GM12878 (cell line): ENCODE results near the gene PRPF18. TPM values are rescaled to one million over a fixed set of nuclear protein-coding genes. Genes with fewer than 3 reads are reported as not detected.

Experiments
- ATAC-seq: fragments of 200-7000 bp; cut with Tn5 transposase; 3 replicates; pipeline ENCODE4 v1.9.1; 2020; ENCODE audit warnings: mild to moderate bottlenecking, moderate library complexity
- BruUV-seq: library from RNA; stranded (reverse); fragments of 400-500 nt; replicated peaks from 2 replicates; lab custom pipeline; 2021; lab: Mats Ljungman, UMichigan
- CTCF ChIA-PET: fragments of 300-600 bp; sonication (Branson Sonifier 250); formaldehyde crosslinking; extraction: SDS; loops from one replicate; lab custom pipeline; 2021; ENCODE audit warnings: inconsistent platforms; lab: Yijun Ruan, JAX
- POLR2A ChIA-PET: fragments of 350-600 bp; formaldehyde crosslinking; extraction: SDS; loops from one replicate; lab custom pipeline; 2021; ENCODE audit warnings: inconsistent platforms; lab: Charles Lee
- RAD21 ChIA-PET: fragments of 300-600 bp; sonication (Branson Sonifier 250); formaldehyde crosslinking; loops from one replicate; lab custom pipeline; 2023; ENCODE audit warnings: antibody characterized with exemption; ENCODE audit not compliant: unreplicated experiment; lab: Charles Lee
- SMC1A ChIA-PET: fragments of 300-600 bp; sonication (Branson Sonifier 250); formaldehyde crosslinking; loops from one replicate; lab custom pipeline; 2023; ENCODE audit not compliant: unreplicated experiment, uncharacterized antibody; lab: Charles Lee
- DNase-seq: peaks from one replicate; pipeline ENCODE4 v3.0.0-alpha.2; 2011; ENCODE audit warnings: low read depth, low spot score
- FAIRE-seq: peaks from 3 replicates; lab custom pipeline; 2011; peaks lifted over from hg19 to GRCh38; lab: Jason Lieb, UNC
- H2AFZ ChIP-seq: 2 replicates; pipeline ENCODE4 v1.6.0; 2011; ENCODE audit warnings: low read depth, low read length, control low read depth; ENCODE audit not compliant: control insufficient read depth
- H3K27ac ChIP-seq: 2 replicates; pipeline ENCODE4 v1.5.1; 2011; ENCODE audit warnings: control low read depth; ENCODE audit not compliant: control insufficient read depth, insufficient read depth
- H3K27me3 ChIP-seq, 2 experiments: replicated peaks in 1 of 2; 2 replicates each; pipeline versions ENCODE4 v1.6.0 to v1.6.1; 2011; ENCODE audit warnings: low read length in 1 of 2; ENCODE audit not compliant: control insufficient read depth in 2 of 2, insufficient read depth in 2 of 2
- H3K36me3 ChIP-seq, 2 experiments: 2 replicates each; pipeline ENCODE4 v1.5.1; 2011; ENCODE audit warnings: low read length in 1 of 2; ENCODE audit not compliant: control insufficient read depth in 2 of 2, insufficient read depth in 2 of 2
- H3K4me1 ChIP-seq: 2 replicates; pipeline ENCODE4 v1.6.1; 2011; ENCODE audit warnings: mild to moderate bottlenecking, low read length, moderate library complexity, mixed read lengths; ENCODE audit not compliant: control insufficient read depth, insufficient read depth
- H3K4me2 ChIP-seq: 2 replicates; pipeline ENCODE4 v1.6.0; 2011; ENCODE audit warnings: control low read depth; ENCODE audit not compliant: control insufficient read depth, insufficient read depth
- H3K4me3 ChIP-seq: fragments of 200-600 bp; sonication (generic); 2 replicates; pipeline ENCODE4 v1.5.1; 2016
- H3K79me2 ChIP-seq: 2 replicates; pipeline ENCODE4 v1.6.0; 2011; ENCODE audit warnings: low read length; ENCODE audit not compliant: control insufficient read depth, insufficient read depth
- H3K9ac ChIP-seq: 2 replicates; pipeline ENCODE4 v1.8.0; 2011; ENCODE audit warnings: low read length, control low read depth, mixed read lengths; ENCODE audit not compliant: control insufficient read depth, insufficient read depth
- H3K9me3 ChIP-seq: replicated peaks from 3 replicates; pipeline ENCODE4 v1.5.1; 2011; ENCODE audit warnings: mild to moderate bottlenecking, low read length; ENCODE audit not compliant: control insufficient read depth, insufficient read depth
- H4K20me1 ChIP-seq: 2 replicates; pipeline ENCODE4 v1.6.0; 2011; ENCODE audit not compliant: control insufficient read depth, insufficient read depth
- CEBPZ ChIP-seq: fragments of 150-350 bp; IDR thresholded peaks from 2 replicates; pipeline ENCODE4 v1.6.1; 2016; ENCODE audit warnings: low read depth, low read length
- ESRRA ChIP-seq: IDR thresholded peaks from 2 replicates; pipeline ENCODE4 v1.6.1; 2012; ENCODE audit warnings: mild to moderate bottlenecking, low read length, improper control_type of control experiment
- EZH2 ChIP-seq: IDR thresholded peaks from 2 replicates; pipeline ENCODE4 v1.6.1; 2012; ENCODE audit warnings: low read depth, mild to moderate bottlenecking, control low read depth, inconsistent platforms, low read length, borderline replicate concordance; ENCODE audit not compliant: control insufficient read depth
- KAT2A ChIP-seq: conservative IDR thresholded peaks from 2 replicates; pipeline ENCODE4 v1.6.1; 2011; ENCODE audit warnings: low read depth, low read length; ENCODE audit not compliant: control insufficient read depth
- MTA3 ChIP-seq: IDR thresholded peaks from 2 replicates; pipeline ENCODE4 v1.6.1; 2012; ENCODE audit warnings: low read length, inconsistent platforms, borderline replicate concordance
- PBX3 ChIP-seq: IDR thresholded peaks from 2 replicates; pipeline ENCODE4 v1.6.1; 2011; ENCODE audit warnings: mild to moderate bottlenecking, low read depth, low read length, moderate library complexity; ENCODE audit not compliant: insufficient replicate concordance
- TAF1 ChIP-seq: IDR thresholded peaks from 2 replicates; pipeline ENCODE4 v1.6.1; 2011; ENCODE audit warnings: mild to moderate bottlenecking, low read depth, low read length, borderline replicate concordance
- TARDBP ChIP-seq: IDR thresholded peaks from 2 replicates; pipeline ENCODE4 v1.6.1; 2016; ENCODE audit warnings: borderline replicate concordance
- TCF3 ChIP-seq: IDR thresholded peaks from 2 replicates; pipeline ENCODE4 v1.6.1; 2012; ENCODE audit warnings: low read depth, mild to moderate bottlenecking, low read length, borderline replicate concordance; ENCODE audit not compliant: insufficient read depth
- YBX1 ChIP-seq: fragments of 450-650 bp; IDR thresholded peaks from 2 replicates; pipeline ENCODE4 v1.6.1; 2016; ENCODE audit warnings: antibody characterized with exemption
- ZBTB4 ChIP-seq: fragments of 450-650 bp; formaldehyde crosslinking; IDR thresholded peaks from 2 replicates; pipeline ENCODE4 v1.4.0; 2022; ENCODE audit warnings: mild to moderate bottlenecking, moderate library complexity
- ZNF384 ChIP-seq: IDR thresholded peaks from 2 replicates; pipeline ENCODE4 v1.6.1; 2012; ENCODE audit warnings: low read depth, mild to moderate bottlenecking, low read length, improper control_type of control experiment, borderline replicate concordance
- WGBS: methylation state at CpG from one replicate; pipeline ENCODE4 v1.1.6; 2016; ENCODE audit warnings: low lambda C conversion rate; ENCODE audit not compliant: insufficient replicate concordance, insufficient coverage; ENCODE audit errors: missing lambda C conversion rate; 5-methylcytosine and 5-hydroxymethylcytosine counted together
- in situ Hi-C: fragments of 300-500 bp; cut with MboI; formaldehyde crosslinking; loops from 9 replicates; pipeline ENCODE4 v1.14.3; 2018; ENCODE audit warnings: mixed read lengths
- intact Hi-C: fragments of 100-400 bp; cut with micrococcal nuclease; formaldehyde crosslinking; loops from one replicate; pipeline ENCODE4 v1.14.2; 2022; ENCODE audit not compliant: unreplicated experiment
- polyA plus RNA-seq, 11 experiments: library from polyadenylated mRNA; depleted of rRNA in 4 of 11; unstranded in 6 of 11; stranded (reverse) in 5 of 11; fragments of >200 nt; fragmentation: Nextera tagmentation in 4 of 11; fragmentation: Illumina TruSeq in 1 of 11; extraction: Ambion mirVana in 4 of 11; extraction: Trizol in 1 of 11; gene quantifications; 1 replicate in 1 of 11; 2 replicates in 10 of 11; pipeline versions ENCODE4 v1.2.1 to v1.2.3, GENCODE V29; 2011 to 2016; ENCODE audit warnings: inconsistent platforms in 2 of 11, missing spikeins in 2 of 11, low read depth in 1 of 11
- total RNA-seq, 4 experiments: library from RNA; depleted of rRNA in 3 of 4; stranded (reverse); fragments of >200 nt in 3 of 4; fragmentation: Illumina TruSeq in 1 of 4; extraction: Trizol in 1 of 4; gene quantifications; 2 replicates each; pipeline versions ENCODE4 v1.2.1 to v1.2.3, GENCODE V29; 2013 to 2021

PRPF18 gene
- total and polyA plus RNA-seq, 10 of the 15 experiments (the other 5 are each of a cell fraction or from before 2014, with no cell fraction given), result 15.6 to 35.8 (median 28.8) TPM

- no peak for TF ChIP-seq ZBTB4 (CRISPR knock-in tag)
- no peak for TF ChIP-seq YBX1
- TF ChIP-seq MTA3, result no peak
- TF ChIP-seq PBX3, result no peak
Observed at GRCh38 chr10:13608246-13608853, 21.6 kb downstream of the PRPF18 start (continued).

- Histone ChIP-seq H3K79me2 (no peaks in the 10 kb centered on the region), H3K4me3 (no peak overlapping the region), H3K27me3 (no peaks in the 10 kb centered on the region), H3K36me3 (peaks cover 0 to 28% of the 10 kb centered on the region in 2 experiments; a peak in 3 of 4 replicates), H3K9ac (no peak overlapping the region), H2AFZ (no peak overlapping the region), H3K4me1 (no peaks in the 10 kb centered on the region), H3K27ac (no peak overlapping the region), H3K4me2 (no peak overlapping the region), H3K9me3 (no peaks in the 10 kb centered on the region), H4K20me1 (no peaks in the 10 kb centered on the region)
- ATAC-seq, result no peak
- ChIA-PET SMC1A (interaction anchor here (0.6 to 1.5 kb wide), 4 partner anchors 7 to 171 kb away, joined by 3 to 5 read pairs (median 4); no protein-coding TSS in a partner anchor), POLR2A (interaction anchor here (0.6 kb wide), 1 partner anchor 301 kb away, joined by 3 read pairs; no protein-coding TSS in a partner anchor), RAD21 (no interaction called here), CTCF (interaction anchor here (0.6 to 3.7 kb wide), 13 partner anchors 9 to 1348 kb away, joined by 3 to 19 read pairs (median 3); no protein-coding TSS in a partner anchor)
- 100% methylated on average over 3 of the region's 3 CpGs for WGBS
- no TSS peak for BruUV-seq
- in situ Hi-C loops, result no loop called here
- intact Hi-C loops, result loop anchor here (1.0 kb wide), 1 partner anchor 165 kb away; no protein-coding TSS in a partner anchor
- no peak for DNase-seq
- no peak for FAIRE-seq
- TF ChIP-seq TAF1 (no peak), ZNF384 (no peak), KAT2A (no peak), EZH2 (no peak), TCF3 (no peak), CEBPZ (no peak), TARDBP (no peak), ESRRA (no peak)
Observed at GRCh38 chr10:13612654-13613373, 26.0 kb downstream of the PRPF18 start.
